Measurements from ENCODE around the gene TBXAS1.

The TBXAS1 gene

DNA sequence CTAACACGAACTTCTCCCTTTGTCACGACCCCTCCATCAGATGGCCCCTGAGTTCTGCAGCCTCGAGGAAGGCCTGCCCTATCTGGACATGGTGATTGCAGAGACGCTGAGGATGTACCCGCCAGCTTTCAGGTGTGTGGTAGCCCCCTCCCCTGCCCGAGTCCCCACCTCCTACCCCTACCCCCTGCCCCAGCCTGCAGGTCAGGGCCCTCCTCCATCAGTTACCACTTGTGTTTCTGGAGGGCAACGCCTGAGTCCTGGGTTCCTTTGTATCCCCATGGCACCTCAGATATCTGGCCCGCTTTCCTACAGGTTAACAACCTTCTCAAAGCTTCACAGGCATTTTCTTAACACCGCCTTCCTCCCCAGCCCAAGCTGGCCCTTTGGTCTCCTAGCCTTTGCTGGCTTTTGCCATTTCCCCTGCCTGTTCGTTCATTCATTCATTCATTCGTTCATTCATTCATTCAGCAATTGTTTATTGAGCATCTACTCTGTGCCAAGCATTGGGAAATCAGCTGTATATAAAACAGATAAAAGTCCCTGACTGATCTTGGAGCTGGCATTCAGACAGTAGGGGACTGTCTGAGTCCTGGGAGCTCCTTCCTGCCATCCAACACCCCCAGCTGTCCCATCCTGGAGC lies 178.1 kb downstream of the TBXAS1 start:
- Mint-ChIP-seq H3K27me3 (peaks cover 6% of the 10 kb centered on the region), H3K27ac (no peak overlapping the region), H3K36me3 (no peaks in the 10 kb centered on the region), H3K4me3 (no peak overlapping the region), H3K9me3 (no peaks in the 10 kb centered on the region), H3K4me1 (no peaks in the 10 kb centered on the region)
- CTCF ChIA-PET = interaction anchor here (0.8 to 4.3 kb wide), 4 partner anchors 252 to 387 kb away, joined by 3 to 36 read pairs (median 10); no protein-coding TSS in a partner anchor
- DNase-seq = no peak

DNA sequence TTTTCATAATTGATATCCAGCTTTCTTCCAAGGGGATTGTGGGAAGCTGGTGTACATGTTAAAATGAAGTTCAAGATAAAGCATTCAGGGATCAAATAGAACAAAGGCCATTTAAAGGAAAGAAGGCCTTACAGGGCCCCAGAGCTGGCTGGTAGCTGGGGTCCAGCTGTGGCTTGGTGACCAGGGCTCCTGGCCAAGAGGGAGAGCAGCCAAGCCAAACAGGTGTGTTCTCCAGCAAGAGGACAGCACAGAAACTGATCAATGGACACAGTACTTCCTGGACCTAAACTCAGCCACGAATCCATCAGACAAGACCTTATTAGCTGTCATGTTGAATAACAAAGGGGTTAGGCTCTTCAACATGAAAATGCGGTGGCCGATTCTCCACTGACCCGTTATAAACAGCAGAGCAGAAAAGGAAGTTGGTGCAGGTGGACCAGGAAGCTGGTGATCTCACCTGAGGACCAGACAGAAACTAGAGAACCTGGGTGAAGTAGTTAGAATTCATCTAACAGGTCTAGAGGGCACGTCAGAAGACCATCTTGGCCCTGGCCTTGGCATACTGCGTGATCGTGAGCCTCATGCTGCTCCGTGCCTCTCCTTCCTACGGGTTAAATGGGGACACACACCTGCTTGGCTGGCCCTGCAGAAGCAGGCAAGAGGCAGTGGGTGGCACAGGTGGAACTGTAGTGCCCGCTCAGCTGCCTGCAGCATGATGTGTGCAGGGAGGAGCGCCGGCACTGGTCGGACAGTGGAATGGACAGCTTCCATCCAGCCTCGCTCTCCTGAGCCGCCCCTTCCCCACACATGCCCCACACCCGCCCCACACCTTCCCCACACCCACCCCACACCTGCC lies 179.9 kb downstream of the TBXAS1 start:
- CTCF ChIA-PET = no interaction called here

DNA sequence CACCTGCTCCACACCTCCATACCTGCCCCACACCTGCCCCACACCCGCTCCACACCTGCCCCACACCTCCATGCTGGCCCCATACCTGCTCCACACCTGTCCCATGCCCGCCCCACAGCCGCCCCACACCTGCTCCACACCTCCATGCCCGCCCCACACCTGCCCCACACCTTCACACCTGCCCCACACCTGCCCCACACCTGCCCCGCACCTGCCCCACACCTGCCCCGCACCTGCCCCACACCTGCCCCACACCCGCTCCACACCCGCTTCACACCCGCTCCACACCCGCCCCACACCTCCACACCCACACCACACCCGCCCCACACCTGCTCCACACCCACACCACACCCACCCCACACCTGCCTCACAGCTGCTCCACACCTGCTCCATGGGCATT lies 180.7 kb downstream of the TBXAS1 start:
- DNase-seq = no peak
- CTCF ChIA-PET = no interaction called here
- H3K27me3 Mint-ChIP-seq = peaks cover 15% of the 10 kb centered on the region
- no peak overlapping the region for H3K4me3 Mint-ChIP-seq
- H3K27ac Mint-ChIP-seq = no peak overlapping the region
- H3K4me1 Mint-ChIP-seq = no peaks in the 10 kb centered on the region
- H3K9me3 Mint-ChIP-seq = no peaks in the 10 kb centered on the region
- no peaks in the 10 kb centered on the region for H3K36me3 Mint-ChIP-seq

More for the DNA sequence above, 179.9 kb downstream of the TBXAS1 start:
- DNase-seq = no peak
- no peaks in the 10 kb centered on the region for H3K4me1 Mint-ChIP-seq
- no peaks in the 10 kb centered on the region for H3K36me3 Mint-ChIP-seq
- no peaks in the 10 kb centered on the region for H3K9me3 Mint-ChIP-seq
- H3K27me3 Mint-ChIP-seq = peaks cover 15% of the 10 kb centered on the region
- H3K4me3 Mint-ChIP-seq = no peak overlapping the region
- no peak overlapping the region for H3K27ac Mint-ChIP-seq

DNA sequence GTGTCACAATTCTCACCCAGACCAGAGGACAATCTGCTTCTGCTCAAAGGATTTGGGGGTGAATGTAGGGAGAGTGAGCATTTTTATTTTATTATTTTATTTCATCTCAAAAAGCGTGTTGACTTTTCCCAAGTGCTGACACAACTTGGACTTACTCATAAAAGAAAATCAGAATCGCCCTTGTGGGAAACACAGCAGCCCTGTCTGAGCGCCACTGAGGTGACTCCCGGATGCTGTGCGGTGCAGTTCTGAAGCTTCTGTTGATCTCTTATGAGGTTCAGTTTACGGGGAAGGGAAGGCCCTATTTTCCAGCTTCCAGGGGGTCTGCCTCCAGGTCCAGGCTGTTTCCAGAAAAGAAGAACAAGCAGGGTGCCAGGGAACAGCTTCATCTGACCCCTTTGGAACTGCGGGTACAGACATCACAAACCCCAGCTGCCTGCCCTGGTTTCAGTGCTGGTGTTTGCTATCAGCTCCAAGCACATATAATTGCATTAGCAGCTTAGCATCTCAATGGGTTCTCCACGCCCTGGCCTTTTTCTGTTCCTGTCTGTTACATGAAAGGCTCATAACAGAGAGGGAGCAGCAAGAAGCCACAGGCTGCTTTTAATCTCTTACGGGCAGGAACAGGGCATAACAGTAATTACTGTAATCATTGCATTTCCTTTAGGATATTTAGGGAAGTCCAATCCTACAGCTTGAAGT lies 181.3 kb downstream of the TBXAS1 start:
- CTCF ChIA-PET = interaction anchor here (0.7 to 1.0 kb wide), 2 partner anchors 397 to 409 kb away, joined by 3 read pairs; no protein-coding TSS in a partner anchor
- Mint-ChIP-seq H3K27ac (no peak overlapping the region), H3K4me1 (no peaks in the 10 kb centered on the region), H3K27me3 (peaks cover 15% of the 10 kb centered on the region), H3K36me3 (no peaks in the 10 kb centered on the region), H3K4me3 (no peak overlapping the region), H3K9me3 (no peaks in the 10 kb centered on the region)
- DNase-seq = no peak

DNA sequence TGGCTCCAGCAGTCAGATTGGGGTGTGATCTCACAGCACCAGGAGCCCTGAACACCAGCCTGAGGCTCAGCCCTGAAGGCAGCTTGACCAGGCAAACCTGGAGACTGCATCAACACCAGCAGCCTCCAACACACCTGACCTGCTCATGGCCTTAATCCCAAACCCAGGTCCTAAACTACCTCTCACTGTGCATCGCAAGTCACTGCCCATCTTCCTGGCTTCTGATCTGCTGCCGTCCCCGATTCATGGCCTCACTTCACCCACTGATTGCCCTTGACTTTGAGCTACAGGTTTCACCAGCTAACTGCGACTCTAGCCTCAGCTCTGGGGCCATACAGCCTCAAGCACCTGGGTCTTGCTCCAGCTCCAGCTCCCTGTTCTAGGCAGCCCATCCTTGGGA lies 184.6 kb downstream of the TBXAS1 start:
- no peak overlapping the region for H3K27ac Mint-ChIP-seq
- no peak overlapping the region for H3K4me3 Mint-ChIP-seq
- no peaks in the 10 kb centered on the region for H3K36me3 Mint-ChIP-seq
- no peaks in the 10 kb centered on the region for H3K4me1 Mint-ChIP-seq
- CTCF ChIA-PET = no interaction called here
- no peak for DNase-seq
- H3K27me3 Mint-ChIP-seq = peaks cover 15% of the 10 kb centered on the region
- H3K9me3 Mint-ChIP-seq = no peaks in the 10 kb centered on the region

DNA sequence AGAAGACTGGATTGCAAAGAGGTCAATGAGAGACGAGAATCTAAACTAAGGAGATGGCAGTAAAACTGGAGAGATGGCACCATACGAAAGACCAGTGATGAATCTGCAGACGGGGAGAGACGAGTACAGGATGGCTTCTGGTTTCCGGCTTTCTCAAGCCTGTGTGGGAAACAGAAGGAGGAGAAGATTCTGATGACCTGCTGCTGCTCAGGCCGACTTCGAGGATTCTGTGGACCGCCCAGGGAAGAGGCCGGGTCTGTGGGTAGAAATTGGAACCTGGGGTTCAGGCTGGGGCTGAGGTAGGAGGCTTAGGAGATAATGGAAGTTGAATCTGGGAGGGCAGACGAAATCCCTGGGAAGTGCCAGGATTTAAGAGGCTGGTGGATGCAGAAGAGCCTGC lies 185.1 kb downstream of the TBXAS1 start:
- no peak for DNase-seq
- Mint-ChIP-seq H3K4me3 (no peak overlapping the region), H3K27me3 (peaks cover 15% of the 10 kb centered on the region), H3K9me3 (no peaks in the 10 kb centered on the region), H3K4me1 (no peaks in the 10 kb centered on the region), H3K27ac (no peak overlapping the region), H3K36me3 (no peaks in the 10 kb centered on the region)
- CTCF ChIA-PET = no interaction called here

DNA sequence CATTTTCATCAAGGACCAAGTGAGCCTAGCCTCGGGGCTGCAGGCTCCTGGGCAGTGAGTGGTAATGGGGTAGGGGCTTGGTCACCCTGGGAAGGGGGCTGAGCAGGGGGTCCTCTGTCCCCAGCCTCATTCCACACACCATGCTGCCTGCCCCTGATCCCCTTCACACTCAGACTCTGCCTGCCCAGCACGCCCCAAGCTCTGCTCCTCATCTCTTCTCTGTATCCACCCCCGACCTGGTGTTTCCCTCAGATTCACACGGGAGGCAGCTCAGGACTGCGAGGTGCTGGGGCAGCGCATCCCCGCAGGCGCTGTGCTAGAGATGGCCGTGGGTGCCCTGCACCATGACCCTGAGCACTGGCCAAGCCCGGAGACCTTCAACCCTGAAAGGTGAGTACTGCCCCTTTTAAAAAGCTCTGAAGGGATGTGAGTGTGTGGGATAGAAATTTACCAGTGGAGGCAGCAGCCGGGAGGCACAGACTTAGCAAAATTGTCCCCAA lies 186.5 kb downstream of the TBXAS1 start:
- H3K9me3 Mint-ChIP-seq = no peaks in the 10 kb centered on the region
- no peak overlapping the region for H3K4me3 Mint-ChIP-seq
- CTCF ChIA-PET = interaction anchor here (1.5 kb wide), 1 partner anchor 11 kb away, joined by 3 read pairs; no protein-coding TSS in a partner anchor
- H3K27me3 Mint-ChIP-seq = peaks cover 11% of the 10 kb centered on the region
- H3K36me3 Mint-ChIP-seq = no peaks in the 10 kb centered on the region
- no peak for DNase-seq
- no peaks in the 10 kb centered on the region for H3K4me1 Mint-ChIP-seq
- no peak overlapping the region for H3K27ac Mint-ChIP-seq

DNA sequence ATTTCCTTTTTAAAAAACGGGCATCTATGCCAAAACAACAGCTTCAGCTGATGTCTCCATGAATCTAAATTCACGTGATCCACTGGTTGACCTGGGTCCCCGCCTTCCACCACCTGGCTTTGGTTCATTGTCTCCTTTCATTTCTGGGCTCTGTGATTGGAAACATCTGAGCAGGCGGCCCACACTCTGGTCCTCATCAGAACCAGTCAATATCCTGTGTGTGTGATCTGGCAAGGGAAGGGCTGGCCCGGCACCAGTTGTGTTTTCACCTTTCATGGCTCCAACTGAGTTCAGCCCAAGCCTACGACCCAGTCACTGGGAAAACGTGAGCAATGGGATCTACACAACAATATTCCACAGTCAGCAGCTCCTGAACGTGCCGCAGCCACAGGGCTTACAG lies 187.5 kb downstream of the TBXAS1 start:
- Mint-ChIP-seq H3K9me3 (no peaks in the 10 kb centered on the region), H3K36me3 (no peaks in the 10 kb centered on the region), H3K4me3 (no peak overlapping the region), H3K27ac (no peak overlapping the region), H3K27me3 (peaks cover 11% of the 10 kb centered on the region), H3K4me1 (no peaks in the 10 kb centered on the region)
- CTCF ChIA-PET = interaction anchor here (0.5 to 1.7 kb wide), 4 partner anchors 11 to 310 kb away, joined by 3 to 5 read pairs (median 4); no protein-coding TSS in a partner anchor
- no peak for DNase-seq

DNA sequence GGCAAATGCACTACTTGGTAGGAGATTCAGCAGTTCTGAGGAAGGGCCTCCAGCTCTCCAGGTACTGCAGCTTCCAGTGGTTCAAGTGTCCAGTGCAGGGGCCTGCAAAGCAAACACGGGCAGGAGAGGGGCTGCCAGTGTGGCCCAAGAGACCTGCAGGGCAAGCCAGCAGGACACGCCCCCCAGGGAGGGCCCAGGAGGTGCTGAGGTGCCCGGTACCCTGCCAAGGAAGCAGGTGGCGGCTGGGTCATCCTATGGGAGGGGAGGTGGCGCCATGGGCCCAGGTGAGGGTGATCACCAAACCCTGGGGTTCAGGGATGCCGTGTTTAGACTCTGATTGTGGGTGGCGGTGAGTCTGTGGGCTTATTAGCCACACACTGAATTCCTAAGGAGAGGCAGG lies 188.0 kb downstream of the TBXAS1 start:
- Mint-ChIP-seq H3K4me1 (no peaks in the 10 kb centered on the region), H3K9me3 (no peaks in the 10 kb centered on the region), H3K27ac (no peak overlapping the region), H3K27me3 (peaks cover 10% of the 10 kb centered on the region), H3K36me3 (no peaks in the 10 kb centered on the region), H3K4me3 (no peak overlapping the region)
- CTCF ChIA-PET = interaction anchor here (0.5 to 1.7 kb wide), 4 partner anchors 11 to 310 kb away, joined by 3 to 5 read pairs (median 4); no protein-coding TSS in a partner anchor
- no peak for DNase-seq

DNA sequence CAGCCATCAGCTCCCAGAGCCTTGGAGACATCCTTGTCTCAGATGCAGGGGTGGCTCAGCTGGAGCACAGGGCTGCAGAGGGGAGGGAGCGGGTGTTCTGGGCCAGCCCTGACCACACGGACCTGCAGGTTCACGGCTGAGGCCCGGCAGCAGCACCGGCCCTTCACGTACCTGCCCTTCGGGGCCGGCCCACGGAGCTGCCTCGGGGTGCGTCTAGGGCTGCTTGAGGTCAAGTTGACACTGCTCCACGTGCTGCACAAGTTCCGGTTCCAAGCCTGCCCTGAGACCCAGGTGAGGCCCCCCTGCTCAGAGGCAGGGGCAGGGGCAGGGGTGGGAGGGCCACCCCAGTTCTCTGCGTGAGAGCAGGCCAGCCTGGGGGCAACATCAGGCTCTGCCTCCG lies 188.5 kb downstream of the TBXAS1 start:
- peaks cover 4% of the 10 kb centered on the region for H3K36me3 Mint-ChIP-seq
- H3K27me3 Mint-ChIP-seq = peaks cover 8% of the 10 kb centered on the region
- no peaks in the 10 kb centered on the region for H3K9me3 Mint-ChIP-seq
- no peak overlapping the region for H3K4me3 Mint-ChIP-seq
- no peaks in the 10 kb centered on the region for H3K4me1 Mint-ChIP-seq
- no peak overlapping the region for H3K27ac Mint-ChIP-seq
- no peak for DNase-seq
- CTCF ChIA-PET = interaction anchor here (1.7 kb wide), 1 partner anchor 12 kb away, joined by 5 read pairs; no protein-coding TSS in a partner anchor

DNA sequence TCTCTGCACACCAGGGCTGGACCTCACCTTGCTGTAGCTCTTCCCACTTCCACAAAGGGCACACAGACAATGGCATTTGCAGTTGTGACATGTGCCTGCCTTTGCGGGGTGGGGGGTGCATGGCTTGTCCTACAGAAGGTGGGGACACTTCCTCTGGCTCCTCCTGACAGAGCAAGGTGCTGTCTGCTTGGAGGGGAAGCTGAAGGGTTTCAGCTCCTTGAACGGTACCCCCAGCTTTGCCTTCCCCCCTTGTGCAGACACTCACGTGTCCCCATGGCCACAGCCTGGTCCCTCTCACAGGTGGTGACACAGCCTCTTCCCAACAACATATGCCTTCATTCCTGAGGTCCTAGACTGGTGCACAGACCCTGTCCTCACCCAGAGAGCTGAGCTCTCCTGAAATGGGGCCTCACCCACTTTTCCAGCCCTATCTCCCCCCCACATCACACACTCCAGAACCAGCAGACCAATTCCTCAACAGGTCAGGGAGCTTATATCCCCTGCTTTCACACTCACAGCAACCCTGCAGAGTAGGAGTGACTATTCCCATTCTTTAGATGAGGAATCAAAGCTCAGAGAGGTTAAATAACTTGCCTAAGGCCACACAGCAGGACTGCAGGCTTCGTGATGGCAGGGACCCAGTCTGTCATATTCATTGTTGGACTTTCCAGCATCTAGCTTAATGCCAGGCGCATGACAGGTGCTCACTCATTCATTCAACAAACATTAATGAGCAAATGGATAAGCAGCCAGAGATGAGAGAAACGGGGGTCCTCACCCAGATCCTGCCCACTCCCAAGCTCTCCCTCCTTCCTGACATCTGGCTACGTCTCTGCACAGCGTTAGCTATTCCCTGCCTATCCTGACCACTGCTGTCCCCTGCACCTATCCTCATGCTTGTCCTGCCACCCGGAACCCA lies 189.3 kb downstream of the TBXAS1 start:
- Mint-ChIP-seq H3K27me3 (peaks cover 6% of the 10 kb centered on the region), H3K4me3 (no peak overlapping the region), H3K9me3 (no peaks in the 10 kb centered on the region), H3K27ac (no peak overlapping the region), H3K36me3 (peaks cover 11% of the 10 kb centered on the region), H3K4me1 (no peaks in the 10 kb centered on the region)
- DNase-seq = no peak
- CTCF ChIA-PET = interaction anchor here (1.1 kb wide), 1 partner anchor 16 kb away, joined by 8 read pairs; no protein-coding TSS in a partner anchor

DNA sequence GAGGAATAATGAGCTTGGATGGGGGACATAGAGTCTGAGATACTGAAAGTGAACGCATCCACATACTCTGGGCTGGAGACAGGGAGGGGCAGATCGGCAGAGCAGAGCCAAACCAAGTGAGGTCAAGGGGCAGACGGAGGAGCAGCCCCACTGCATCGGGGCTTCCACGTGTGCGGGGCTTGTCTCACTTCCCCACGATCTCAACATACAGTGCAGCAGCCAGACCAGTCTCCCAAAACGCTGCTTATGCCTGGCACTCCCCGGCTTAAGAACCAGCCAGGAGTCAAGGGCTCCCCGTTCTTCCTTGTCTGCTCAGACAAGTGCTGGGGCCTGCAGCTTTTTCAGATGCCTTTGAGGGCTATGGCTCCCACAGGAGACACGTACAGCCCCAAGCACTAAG lies 190.1 kb downstream of the TBXAS1 start:
- DNase-seq = no peak
- H3K27ac Mint-ChIP-seq = no peak overlapping the region
- no peak overlapping the region for H3K4me3 Mint-ChIP-seq
- H3K9me3 Mint-ChIP-seq = no peaks in the 10 kb centered on the region
- H3K4me1 Mint-ChIP-seq = no peaks in the 10 kb centered on the region
- H3K27me3 Mint-ChIP-seq = no peaks in the 10 kb centered on the region
- H3K36me3 Mint-ChIP-seq = peaks cover 18% of the 10 kb centered on the region
- CTCF ChIA-PET = interaction anchor here (1.1 kb wide), 1 partner anchor 17 kb away, joined by 8 read pairs; no protein-coding TSS in a partner anchor

DNA sequence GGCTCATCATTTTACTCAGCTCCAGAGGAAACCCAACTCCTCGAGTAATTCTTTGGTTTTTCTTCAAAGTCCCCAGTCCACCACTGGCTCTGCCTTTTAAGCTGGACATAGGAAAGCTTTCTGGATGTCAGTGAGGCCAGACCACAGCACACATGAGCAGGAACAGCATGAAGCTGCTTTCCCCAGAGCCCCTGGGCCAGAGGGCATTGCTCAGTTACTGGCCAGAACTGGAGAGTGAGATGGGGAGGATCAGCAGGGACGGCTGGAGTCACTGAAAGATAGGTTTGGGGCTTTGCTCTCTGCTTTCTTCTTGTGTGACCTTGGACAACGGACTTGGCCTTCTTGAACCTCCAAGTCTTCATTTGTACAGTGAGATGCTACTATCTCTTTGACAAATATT lies 190.5 kb downstream of the TBXAS1 start:
- Mint-ChIP-seq H3K4me1 (no peaks in the 10 kb centered on the region), H3K36me3 (peaks cover 22% of the 10 kb centered on the region), H3K9me3 (no peaks in the 10 kb centered on the region), H3K27me3 (no peaks in the 10 kb centered on the region), H3K4me3 (no peak overlapping the region), H3K27ac (no peak overlapping the region)
- DNase-seq = no peak
- CTCF ChIA-PET = no interaction called here
